Fibroblast of gingiva (primary cell): ENCODE measurements around the gene MORN1.

Source experiments
- DNase-seq: peaks from one replicate; pipeline ENCODE4 v3.0.0-alpha.2; 2011; ENCODE audit warnings: low read depth

The MORN1 gene

GRCh38 chr1:2419416-2419815, 28.1 kb upstream of the MORN1 start:
- no peak for DNase-seq

- DNase-seq: no peak
These were observed 27.5 kb upstream of the MORN1 start for GRCh38 chr1:2418791-2419320.

- DNase-seq: no peak
These were observed 26.5 kb upstream of the MORN1 start for GRCh38 chr1:2417833-2418225.

GRCh38 chr1:2417083-2417832, 25.9 kb upstream of the MORN1 start:
- no peak for DNase-seq

- DNase-seq: no peak
These were observed 25.0 kb upstream of the MORN1 start for GRCh38 chr1:2416403-2416802.

GRCh38 chr1:2415801-2416208, 24.5 kb upstream of the MORN1 start:
- no peak for DNase-seq

GRCh38 chr1:2415337-2415736, 24.0 kb upstream of the MORN1 start:
- no peak for DNase-seq

GRCh38 chr1:2414297-2414958, 23.1 kb upstream of the MORN1 start:
- peak; percentile 49 for DNase-seq

GRCh38 chr1:2413495-2414296, 22.3 kb upstream of the MORN1 start:
- no peak for DNase-seq

- DNase-seq: peak; percentile 38
These were observed 21.6 kb upstream of the MORN1 start for GRCh38 chr1:2412773-2413494.

GRCh38 chr1:2412395-2412772, 21.0 kb upstream of the MORN1 start, which contains the start of gene PEX10:
Gene PEX10 (minus strand): TSS chr1:2412564. CDS start chr1:2412502, 62 bp downstream.
- peak; percentile 92 for DNase-seq

GRCh38 chr1:2411801-2412394, 20.5 kb upstream of the MORN1 start:
- no peak for DNase-seq

GRCh38 chr1:2409745-2410144, 18.4 kb upstream of the MORN1 start:
- DNase-seq: no peak

GRCh38 chr1:2408859-2409276, 17.5 kb upstream of the MORN1 start:
- DNase-seq: no peak

- DNase-seq: no peak
These were observed 17.1 kb upstream of the MORN1 start for GRCh38 chr1:2408456-2408855.

GRCh38 chr1:2407991-2408275, 16.6 kb upstream of the MORN1 start:
- DNase-seq: no peak

GRCh38 chr1:2407166-2407990, 16.0 kb upstream of the MORN1 start:
- no peak for DNase-seq

- DNase-seq: no peak
These were observed 15.2 kb upstream of the MORN1 start for GRCh38 chr1:2406451-2407041.

- no peak for DNase-seq
These were observed 14.4 kb upstream of the MORN1 start for GRCh38 chr1:2405588-2406295.
